ENCODE measurements around the gene KLHL26. TPM values are rescaled to one million over a fixed set of nuclear protein-coding genes. Genes with fewer than 3 reads are reported as not detected.
"Not testable (repeated sequence)": the region's sequence is repeated elsewhere in the genome, so short reads cannot be mapped to it uniquely, and the experiment has no call there.

Gene KLHL26
- 10 to 100 TPM; 11.6 to 18.3 TPM for total RNA-seq

GRCh38 chr19:18636969-18637629, at the start of gene KLHL26:
Gene KLHL26, plus strand, starts transcription at chr19:18637028. Its CDS starts 27 bp downstream, at chr19:18637055.
- H3K36me3 Mint-ChIP-seq = no peaks in the 10 kb centered on the region
- H3K27me3 Mint-ChIP-seq = peaks cover 0 to 7% of the 10 kb centered on the region in 2 donors
- no peak for DNase-seq (ENCODE audit: low spot score)
- peak within 1 kb of the TSS; percentile 94 for H3K4me3 Mint-ChIP-seq
- H3K9me3 Mint-ChIP-seq = no peaks in the 10 kb centered on the region
- peak within 1 kb of the TSS; percentile 72 to 89 for H3K27ac Mint-ChIP-seq
- no peak for ATAC-seq
- H3K4me1 Mint-ChIP-seq (ENCODE audit: low read depth in 2 of 2) = peaks cover 12 to 23% of the 10 kb centered on the region in 2 donors

- no peaks in the 10 kb centered on the region for H3K9me3 Mint-ChIP-seq
- H3K27ac Mint-ChIP-seq = peak overlapping the region; percentile 94 to 96
- H3K36me3 Mint-ChIP-seq = no peaks in the 10 kb centered on the region
- no peak for DNase-seq (ENCODE audit: low spot score)
- no peaks in the 10 kb centered on the region for H3K27me3 Mint-ChIP-seq
- peaks cover 22 to 27% of the 10 kb centered on the region in 2 donors for H3K4me1 Mint-ChIP-seq (ENCODE audit: low read depth in 2 of 2)
- no peak for ATAC-seq
- peak overlapping the region; percentile 96 for H3K4me3 Mint-ChIP-seq
Measured at GRCh38 chr19:18587561-18587960, 49.3 kb upstream of the KLHL26 start.

- Mint-ChIP-seq H3K9me3 (no peaks in the 10 kb centered on the region), H3K27me3 (no peaks in the 10 kb centered on the region), H3K4me3 (peak overlapping the region; percentile 96), H3K27ac (peak overlapping the region; percentile 94 to 96), H3K36me3 (no peaks in the 10 kb centered on the region), H3K4me1 (ENCODE audit: low read depth in 2 of 2) (peaks cover 22 to 27% of the 10 kb centered on the region in 2 donors)
- DNase-seq (ENCODE audit: low spot score) (no peak), ATAC-seq (peak in 1 of 2 donors; percentile 0)
Measured at GRCh38 chr19:18587962-18588610, 48.7 kb upstream of the KLHL26 start.

GRCh38 chr19:18588611-18589379, 48.0 kb upstream of the KLHL26 start, which contains the start of gene REX1BD:
Gene REX1BD, plus strand, starts transcription at chr19:18588798. Its CDS starts 4 bp downstream, at chr19:18588802.
- Mint-ChIP-seq H3K4me3 (peak within 1 kb of the TSS; percentile 96), H3K27ac (peak within 1 kb of the TSS; percentile 94 to 96), H3K9me3 (no peaks in the 10 kb centered on the region), H3K4me1 (ENCODE audit: low read depth in 2 of 2) (peaks cover 25 to 31% of the 10 kb centered on the region in 2 donors), H3K27me3 (no peaks in the 10 kb centered on the region), H3K36me3 (no peaks in the 10 kb centered on the region)
- ATAC-seq (peak; percentile 91 to 93), DNase-seq (ENCODE audit: low spot score) (peak; percentile 90)

DNA sequence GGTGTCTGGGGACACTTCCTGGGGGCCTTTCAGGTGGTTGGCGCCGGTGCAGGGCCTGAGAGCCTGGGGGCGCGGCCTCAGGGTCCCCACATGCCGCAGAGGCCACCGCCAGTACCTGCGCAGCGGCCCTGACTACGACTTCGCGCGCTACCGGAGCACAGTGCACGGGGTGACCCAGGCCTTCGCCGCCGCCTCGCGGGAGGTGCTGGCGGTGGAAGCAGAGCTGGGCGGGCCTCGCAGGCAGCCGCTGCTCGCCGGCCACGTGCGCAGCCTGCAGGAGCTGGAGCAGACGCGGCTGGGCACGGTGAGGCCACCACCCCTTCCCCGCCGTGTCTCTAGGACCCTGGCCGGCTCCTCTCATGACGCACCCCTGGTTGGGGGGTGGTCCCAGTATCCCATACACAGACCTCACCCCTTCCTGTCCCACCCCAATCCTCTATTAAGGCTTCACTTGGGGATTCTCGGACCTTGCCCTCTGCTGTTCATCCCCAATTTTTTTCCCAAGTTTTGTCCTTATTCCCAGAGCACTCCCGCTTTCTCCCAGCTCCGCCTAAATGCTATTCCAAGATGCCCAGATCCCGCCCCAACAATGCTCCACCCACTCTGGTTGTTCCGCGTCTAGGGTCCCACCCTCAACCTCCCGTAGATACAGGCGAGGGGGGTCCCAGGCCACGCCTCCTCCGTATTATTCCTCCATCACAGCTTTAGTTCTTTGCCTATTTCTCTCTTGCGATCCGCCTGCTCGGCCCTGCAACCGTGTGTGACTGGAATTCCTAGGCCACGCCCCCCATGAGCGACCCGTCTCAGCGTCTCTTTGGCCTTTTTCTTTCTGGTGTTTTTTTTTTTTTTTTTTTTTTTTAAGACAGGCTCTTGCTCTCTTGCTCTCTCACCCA, 47.2 kb upstream of the KLHL26 start:
- H3K4me1 Mint-ChIP-seq (ENCODE audit: low read depth in 2 of 2) = peaks cover 23 to 34% of the 10 kb centered on the region in 2 donors

DNA sequence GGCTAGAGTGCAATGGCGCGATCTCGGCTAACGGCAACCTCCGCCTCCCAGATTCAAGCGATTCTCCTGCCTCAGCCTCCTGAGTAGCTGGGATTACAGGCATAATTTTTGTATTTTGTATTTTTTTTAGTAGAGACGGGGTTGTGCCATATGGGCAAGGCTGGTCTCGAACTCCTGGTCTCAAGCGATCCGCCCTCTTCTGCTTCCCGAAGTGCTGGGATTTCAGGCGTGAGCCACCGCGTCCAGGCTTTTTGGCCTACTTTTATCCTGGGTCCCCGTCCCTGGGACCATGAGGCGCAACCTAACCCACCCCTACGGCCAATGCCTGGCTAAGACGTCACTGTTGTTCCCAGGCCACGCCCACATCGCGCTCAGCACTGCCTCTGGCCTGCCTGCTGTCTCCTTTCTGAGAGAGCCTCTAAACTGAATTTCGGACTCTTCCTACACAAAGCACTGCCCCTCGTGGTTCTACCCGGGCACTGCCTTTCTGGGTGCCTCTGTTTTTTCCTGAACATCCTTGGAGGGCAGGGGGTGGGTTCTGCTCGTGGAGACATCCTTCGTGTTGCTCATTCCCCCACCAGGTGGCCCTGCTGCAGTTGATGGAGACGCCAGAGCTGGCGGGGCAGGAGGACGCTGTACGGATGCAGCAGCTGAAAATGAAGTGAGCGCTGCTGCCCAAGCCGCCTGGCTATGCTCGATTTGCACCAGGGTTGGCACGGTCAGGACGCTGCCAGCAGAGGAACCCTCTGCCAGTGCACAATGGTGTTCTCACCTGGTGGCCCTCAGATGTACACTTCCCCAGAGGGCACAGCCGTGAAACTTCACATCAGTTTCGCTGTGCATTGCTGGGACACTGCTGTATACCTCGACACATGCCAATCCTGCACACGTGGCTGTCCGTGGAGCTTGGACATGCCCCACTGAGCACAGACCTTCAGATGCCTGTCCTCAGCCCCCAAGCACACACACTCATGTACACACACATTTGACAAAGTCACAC, 46.3 kb upstream of the KLHL26 start:
- no peaks in the 10 kb centered on the region for H3K36me3 Mint-ChIP-seq
- peak overlapping the region; percentile 96 for H3K4me3 Mint-ChIP-seq
- peak overlapping the region; percentile 75 to 96 for H3K27ac Mint-ChIP-seq
- peaks cover 29 to 33% of the 10 kb centered on the region in 2 donors for H3K4me1 Mint-ChIP-seq (ENCODE audit: low read depth in 2 of 2)
- H3K27me3 Mint-ChIP-seq = no peaks in the 10 kb centered on the region
- DNase-seq (ENCODE audit: low spot score) = no peak
- no peak for ATAC-seq
- H3K9me3 Mint-ChIP-seq = no peaks in the 10 kb centered on the region

More for the DNA sequence above, 47.2 kb upstream of the KLHL26 start:
- Mint-ChIP-seq H3K4me3 (peak overlapping the region; percentile 96), H3K27me3 (no peaks in the 10 kb centered on the region), H3K9me3 (no peaks in the 10 kb centered on the region), H3K27ac (peak overlapping the region; percentile 75 to 96), H3K36me3 (no peaks in the 10 kb centered on the region)
- ATAC-seq (peak; percentile 68 to 73), DNase-seq (ENCODE audit: low spot score) (peak; percentile 78)

DNA sequence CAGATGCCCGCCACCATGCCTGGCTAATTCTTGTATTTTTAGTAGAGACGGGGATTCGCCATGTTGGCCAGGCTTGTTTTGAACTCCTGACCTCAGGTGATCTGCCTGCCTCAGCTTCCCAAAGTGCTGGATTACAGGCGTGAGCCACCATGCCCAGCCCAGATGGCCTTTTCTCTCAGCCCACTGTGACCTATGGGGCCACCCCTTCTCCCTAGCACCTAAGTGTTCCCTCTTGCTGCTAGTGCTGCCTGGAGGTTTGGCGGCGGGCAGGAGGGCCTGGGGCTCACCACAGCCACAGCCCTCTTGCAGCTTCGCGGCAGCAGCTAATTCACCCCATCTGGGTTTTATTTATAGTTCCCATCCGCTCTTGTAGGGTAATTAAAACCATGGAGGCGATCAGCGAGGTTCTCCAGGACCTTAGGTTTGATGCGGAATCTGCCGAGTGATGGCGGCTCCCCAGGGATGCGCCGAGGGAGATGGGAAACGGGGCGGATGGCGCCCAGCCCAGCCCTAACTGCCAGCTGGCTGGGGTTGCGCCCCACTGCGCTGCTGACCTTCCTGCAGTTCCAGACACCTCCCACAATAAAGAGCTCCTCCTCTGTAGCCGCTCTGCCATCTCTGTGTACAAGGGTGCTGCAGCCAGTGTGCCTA, 45.0 kb upstream of the KLHL26 start:
- Mint-ChIP-seq H3K27ac (no peak overlapping the region), H3K9me3 (no peaks in the 10 kb centered on the region), H3K36me3 (no peaks in the 10 kb centered on the region), H3K4me1 (ENCODE audit: low read depth in 2 of 2) (peaks cover 33 to 35% of the 10 kb centered on the region in 2 donors), H3K27me3 (peaks cover 0 to 4% of the 10 kb centered on the region in 2 donors), H3K4me3 (no peak overlapping the region)
- ATAC-seq (no peak), DNase-seq (ENCODE audit: low spot score) (no peak)

DNA sequence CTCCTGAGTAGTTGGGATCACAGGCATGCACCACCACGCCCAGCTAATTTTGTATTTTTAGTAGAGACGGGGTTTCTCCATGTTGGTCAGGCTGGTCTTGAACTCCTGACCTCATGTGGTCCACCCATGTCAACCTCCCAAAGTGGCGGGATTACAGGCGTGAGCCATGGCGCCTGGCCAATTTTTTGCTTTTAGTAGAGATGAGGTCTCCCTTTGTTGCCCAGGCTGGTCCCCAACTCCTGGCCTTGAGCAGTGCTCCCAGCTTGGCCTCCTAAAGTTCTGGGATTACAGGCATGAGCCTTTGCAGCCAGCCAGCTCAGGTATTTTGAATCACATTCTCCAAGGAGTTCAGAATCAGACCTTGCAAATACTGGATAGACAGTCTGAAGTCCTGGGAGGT, 44.1 kb upstream of the KLHL26 start:
- H3K4me3 Mint-ChIP-seq; H3K27me3 Mint-ChIP-seq; H3K27ac Mint-ChIP-seq; DNase-seq (ENCODE audit: low spot score); H3K36me3 Mint-ChIP-seq; H3K9me3 Mint-ChIP-seq; ATAC-seq: not testable (repeated sequence)
- H3K4me1 Mint-ChIP-seq (ENCODE audit: low read depth in 2 of 2) = peaks cover 30 to 34% of the 10 kb centered on the region in 2 donors

DNA sequence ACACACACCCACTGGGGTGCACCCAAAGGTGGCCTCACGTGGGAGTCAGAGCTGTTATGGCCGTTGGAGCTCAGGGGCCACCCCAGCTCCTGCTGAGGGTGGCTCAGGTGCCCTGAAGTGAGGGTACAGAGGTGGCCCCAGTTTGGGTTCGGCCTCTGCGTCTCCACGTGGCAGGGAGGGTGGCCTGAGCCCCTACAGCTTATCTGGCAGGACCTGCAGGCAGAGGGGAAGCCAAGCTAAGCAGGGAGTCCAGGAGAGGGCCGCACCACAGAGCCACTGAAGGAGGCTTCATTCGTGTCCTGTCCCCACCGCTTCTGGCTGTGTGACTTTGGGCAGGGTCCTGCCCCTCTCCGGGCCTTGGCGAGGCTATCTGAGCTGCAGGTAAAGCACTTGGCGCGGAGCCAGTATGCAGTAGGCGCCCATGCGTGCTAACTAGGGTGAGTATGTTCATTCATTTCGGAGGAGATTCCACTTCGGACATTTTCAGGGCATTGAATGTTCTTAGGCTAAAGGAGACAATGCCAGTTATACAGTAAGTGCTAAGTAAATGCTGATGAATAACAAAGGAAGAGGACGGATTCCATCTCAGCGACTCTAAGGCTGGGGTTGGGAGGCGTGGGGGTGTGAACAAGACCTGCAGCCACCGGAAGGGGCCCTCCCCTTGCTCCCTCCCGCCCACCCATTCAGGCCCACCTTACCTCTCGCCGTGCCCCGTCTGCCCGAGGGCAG, 43.3 kb upstream of the KLHL26 start:
- ATAC-seq = no peak
- Mint-ChIP-seq H3K4me3 (peak overlapping the region; percentile 73), H3K27me3 (peaks cover 0 to 4% of the 10 kb centered on the region in 2 donors), H3K27ac (no peak overlapping the region), H3K36me3 (no peaks in the 10 kb centered on the region), H3K4me1 (ENCODE audit: low read depth in 2 of 2) (peaks cover 24 to 26% of the 10 kb centered on the region in 2 donors), H3K9me3 (no peaks in the 10 kb centered on the region)
- DNase-seq (ENCODE audit: low spot score) = no peak

DNA sequence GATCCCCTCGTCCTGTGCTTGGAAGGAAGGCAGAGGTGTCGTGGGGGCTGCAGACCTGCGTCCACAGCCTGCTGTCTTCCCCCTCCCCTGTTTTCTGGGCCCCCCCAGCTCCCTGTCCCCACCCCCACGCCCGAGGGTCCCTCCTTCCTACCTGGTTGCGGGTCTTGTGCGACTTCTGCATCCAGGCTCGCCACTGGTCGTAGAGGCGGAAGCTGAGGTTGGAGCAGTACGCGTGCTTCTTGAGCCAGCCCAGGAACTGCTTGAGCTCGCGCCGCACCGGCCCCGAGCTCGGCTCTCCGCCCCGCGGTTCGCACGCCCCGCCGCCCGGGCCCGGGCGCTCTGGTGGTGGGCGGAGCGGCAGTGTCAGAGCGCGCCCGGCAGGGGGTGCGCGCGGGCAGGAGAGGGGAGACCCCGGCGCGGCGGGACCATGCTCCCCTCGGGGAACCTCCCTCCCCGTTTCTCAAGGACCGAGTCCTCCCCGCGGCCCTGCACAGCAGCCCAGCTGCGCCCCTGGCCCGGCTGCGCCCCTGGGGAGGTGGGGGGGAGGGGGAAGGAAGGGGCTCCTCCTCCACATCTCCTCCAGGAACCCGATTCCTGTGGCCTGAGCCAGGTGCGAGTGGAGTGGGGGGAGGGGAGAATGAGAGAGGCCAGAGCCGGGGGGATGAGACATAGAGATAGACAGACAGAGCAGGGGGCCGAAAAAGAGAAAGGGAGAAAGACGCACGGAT, 42.6 kb upstream of the KLHL26 start:
- H3K27ac Mint-ChIP-seq = peak overlapping the region in 1 of 2 donors; percentile 86
- peak; percentile 75 for DNase-seq (ENCODE audit: low spot score)

More for the DNA sequence above, 42.6 kb upstream of the KLHL26 start:
- peak; percentile 81 to 89 for ATAC-seq
- H3K9me3 Mint-ChIP-seq = no peaks in the 10 kb centered on the region
- H3K27me3 Mint-ChIP-seq = peaks cover 0 to 4% of the 10 kb centered on the region in 2 donors
- no peaks in the 10 kb centered on the region for H3K36me3 Mint-ChIP-seq
- peaks cover 24 to 26% of the 10 kb centered on the region in 2 donors for H3K4me1 Mint-ChIP-seq (ENCODE audit: low read depth in 2 of 2)
- peak overlapping the region; percentile 79 for H3K4me3 Mint-ChIP-seq
